GM19193 (cell line): ENCODE results near the gene RGS17.

ENCODE experiments used
- POLR2A ChIP-seq: IDR thresholded peaks from 4 replicates; pipeline ENCODE4 v1.6.1; 2011; ENCODE audit not compliant: insufficient read depth, insufficient read length; ENCODE audit errors: extremely low read depth

Gene RGS17

GRCh38 chr6:153138930-153139329 is 7.8 kb upstream of the RGS17 start:
- no peak for TF ChIP-seq POLR2A

GRCh38 chr6:153135681-153136080 is 4.6 kb upstream of the RGS17 start:
- TF ChIP-seq POLR2A = no peak

GRCh38 chr6:153130515-153131036 is 506 bp downstream of the RGS17 start:
- no peak for TF ChIP-seq POLR2A

- no peak for TF ChIP-seq POLR2A
Measured at GRCh38 chr6:153129873-153130514, 1.1 kb downstream of the RGS17 start.

- TF ChIP-seq POLR2A = no peak
Measured at GRCh38 chr6:153126218-153126617, 4.9 kb downstream of the RGS17 start.

DNA sequence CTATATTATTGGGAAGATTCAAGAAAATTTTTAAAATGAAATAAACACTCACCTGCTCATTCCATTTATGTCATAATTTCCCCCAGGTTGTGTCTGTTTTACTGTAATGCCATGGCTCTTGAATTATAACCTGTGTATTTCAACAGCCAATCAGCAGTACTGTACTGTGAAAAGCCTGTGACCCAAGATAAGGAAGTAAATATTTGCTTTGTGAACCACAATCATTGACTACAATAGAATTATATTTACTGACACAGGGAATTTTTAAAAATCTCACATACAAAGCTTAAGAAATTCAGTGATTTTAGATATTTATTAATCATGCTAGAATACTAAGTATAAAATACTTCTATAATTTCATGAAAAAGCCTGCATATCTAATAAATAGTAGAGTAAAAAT is 6.0 kb downstream of the RGS17 start:
- TF ChIP-seq POLR2A = no peak

DNA sequence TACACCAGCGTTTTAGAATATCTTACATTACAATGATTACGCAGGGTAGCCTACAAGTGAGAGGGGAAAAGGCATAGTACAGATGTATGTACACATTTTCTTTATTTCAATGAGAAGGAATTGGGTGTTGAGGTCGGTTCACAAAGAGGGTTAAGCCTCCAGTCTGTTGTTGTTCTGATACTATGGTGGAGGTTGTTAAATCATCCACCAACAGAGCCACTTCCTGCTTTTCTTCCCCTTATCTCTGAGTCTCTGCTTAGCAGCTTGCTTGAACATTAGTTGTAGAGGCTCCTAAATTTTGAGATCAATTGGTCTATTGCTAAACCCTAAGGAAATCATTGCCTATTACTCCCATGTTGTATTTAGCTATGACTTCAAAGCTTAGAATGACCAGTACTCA is 7.3 kb downstream of the RGS17 start:
- TF ChIP-seq POLR2A = no peak

DNA sequence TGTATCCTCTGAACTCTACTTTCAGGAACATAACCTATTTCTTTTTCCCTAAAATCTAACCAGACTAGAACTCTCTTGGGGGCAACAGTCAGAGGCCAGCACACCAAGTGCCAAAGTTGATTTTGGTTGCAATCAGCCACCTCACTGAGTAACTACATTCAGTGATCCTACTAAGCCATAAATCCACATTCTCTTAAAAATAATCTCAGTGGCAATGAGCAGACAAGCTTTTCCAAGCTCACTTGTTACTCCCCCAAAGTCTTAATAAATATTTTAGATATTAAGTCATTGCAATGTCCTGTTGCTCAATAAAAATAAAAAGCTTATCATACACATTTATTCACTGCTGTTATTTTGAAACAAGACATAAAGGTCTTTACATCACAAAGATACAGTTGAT is 9.8 kb downstream of the RGS17 start:
- no peak for TF ChIP-seq POLR2A

- TF ChIP-seq POLR2A = no peak
Measured at GRCh38 chr6:153117986-153118879, 12.8 kb downstream of the RGS17 start.

GRCh38 chr6:153108315-153108714 is 22.8 kb downstream of the RGS17 start:
- TF ChIP-seq POLR2A = no peak

DNA sequence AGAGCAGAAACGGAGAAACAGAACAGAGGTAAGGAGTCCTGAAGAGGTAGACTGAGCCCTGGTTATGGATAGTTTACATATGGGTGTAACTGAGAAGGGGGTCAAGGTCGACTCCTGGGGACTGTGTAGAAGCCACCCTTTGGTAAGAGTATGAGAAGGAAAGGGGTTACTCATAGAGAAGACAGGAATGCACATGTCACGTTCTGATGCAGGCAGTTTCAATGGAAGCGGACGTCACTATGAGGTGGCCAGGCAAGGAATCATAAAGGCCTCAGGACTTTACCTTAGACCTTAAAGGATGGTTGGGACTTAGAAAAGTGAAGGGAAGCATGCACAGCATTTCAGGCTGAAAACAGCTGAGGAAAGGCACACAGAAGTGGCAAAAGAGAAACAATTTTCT is 25.1 kb downstream of the RGS17 start:
- TF ChIP-seq POLR2A = no peak

DNA sequence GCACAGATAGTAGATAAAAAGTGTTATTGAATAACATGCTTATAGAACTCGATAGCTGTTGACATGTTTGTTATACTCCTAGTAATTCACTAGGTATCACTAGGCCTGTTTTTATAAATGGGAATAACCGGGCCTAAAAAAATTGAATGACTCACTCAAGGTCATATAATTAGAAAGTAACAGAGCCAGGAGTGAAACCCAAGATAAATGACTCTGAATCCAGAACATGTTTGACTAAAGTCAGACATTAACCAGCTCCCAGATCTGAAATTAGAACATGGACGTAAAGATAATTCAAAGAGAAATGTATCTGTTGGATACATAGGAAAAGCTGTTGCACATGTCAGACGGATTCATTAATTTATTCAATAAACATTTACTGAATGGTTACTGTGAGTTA is 26.9 kb downstream of the RGS17 start:
- no peak for TF ChIP-seq POLR2A

- TF ChIP-seq POLR2A = no peak
Measured at GRCh38 chr6:153103319-153103655, 27.8 kb downstream of the RGS17 start.

DNA sequence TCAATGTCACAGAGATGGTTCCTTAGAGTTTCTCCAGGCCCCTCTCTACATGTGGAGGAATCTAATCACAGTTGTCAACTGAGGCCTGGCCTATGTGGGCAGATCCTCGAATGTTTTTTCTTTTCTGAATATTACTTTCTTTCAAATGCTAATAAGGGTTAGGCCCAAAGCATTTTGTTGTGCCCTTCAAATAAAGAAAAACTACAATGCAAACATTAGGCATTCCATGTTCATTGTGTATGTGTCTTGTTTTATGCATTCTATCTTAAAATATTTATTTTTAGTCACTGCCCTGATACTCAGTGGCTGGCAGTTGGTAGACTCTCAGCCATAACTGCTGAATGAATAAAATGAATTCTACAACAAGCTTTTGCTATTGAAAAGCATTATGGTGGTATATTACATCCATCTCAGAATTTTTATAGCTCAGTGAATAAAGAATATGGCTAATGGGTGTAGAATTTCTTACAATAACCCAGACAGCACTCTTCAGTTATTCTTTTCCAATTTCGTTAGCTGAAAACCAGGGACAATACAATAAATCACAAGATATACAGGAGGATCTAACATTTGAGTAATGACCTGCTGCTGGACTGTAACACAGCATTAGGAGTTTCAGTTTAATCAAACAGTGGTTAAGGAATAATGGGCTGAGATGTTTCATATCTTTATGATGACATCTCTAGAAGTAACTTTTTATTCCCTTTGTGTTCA is 28.3 kb downstream of the RGS17 start:
- TF ChIP-seq POLR2A = no peak

- TF ChIP-seq POLR2A = no peak
Measured at GRCh38 chr6:153101461-153101860, 29.6 kb downstream of the RGS17 start.

DNA sequence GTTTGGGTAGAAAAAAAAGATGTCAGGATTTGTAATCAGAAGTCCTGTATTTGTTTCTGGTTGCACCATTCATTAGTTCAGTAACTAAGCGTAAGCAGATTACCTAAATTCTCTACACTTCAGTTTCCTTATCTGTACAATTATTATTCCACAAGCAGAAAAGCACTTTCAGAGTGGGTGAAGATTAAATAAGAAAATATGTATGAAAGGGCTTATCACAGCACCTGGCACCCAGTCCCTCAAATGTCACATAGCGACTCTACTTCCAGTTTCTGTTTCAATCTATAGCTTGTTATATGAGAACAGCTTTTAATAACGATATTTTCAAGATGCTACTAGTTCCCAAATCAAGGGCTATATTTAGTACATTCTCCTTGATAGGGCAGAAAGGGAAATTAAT is 31.4 kb downstream of the RGS17 start:
- no peak for TF ChIP-seq POLR2A

DNA sequence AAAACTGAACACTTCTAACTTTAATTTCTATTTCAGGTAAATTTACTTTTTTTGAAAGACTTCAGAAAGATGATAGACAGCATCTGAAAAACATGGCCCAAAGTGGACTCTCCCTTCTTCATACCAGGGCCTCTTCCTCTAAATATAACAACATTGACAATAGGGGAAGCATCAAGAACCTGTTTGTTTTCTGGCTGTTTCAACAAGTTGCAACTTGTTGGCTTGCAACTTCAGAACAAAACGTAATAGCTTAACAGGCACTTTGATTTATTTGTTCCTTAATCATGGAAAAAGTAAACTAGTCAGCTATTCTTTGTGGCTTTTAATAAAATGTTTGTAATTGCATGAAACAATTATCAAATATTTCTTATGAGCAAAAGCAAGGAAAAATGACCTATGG is 34.3 kb downstream of the RGS17 start:
- TF ChIP-seq POLR2A = no peak

GRCh38 chr6:153096031-153096430 is 35.1 kb downstream of the RGS17 start:
- TF ChIP-seq POLR2A = no peak
